ENCODE data around the gene OLFML2B.
A peak's percentile ranks its signal among the peaks of the same experiment; 100 is the strongest.
"Not testable (repeated sequence)": the region's sequence is repeated elsewhere in the genome, so short reads cannot be mapped to it uniquely, and the experiment has no call there.

Gene OLFML2B

GRCh38 chr1:162040001-162040400 lies 16.3 kb upstream of the OLFML2B start:
- H3K4me3 ChIP-seq (ENCODE audit: low read depth, low read length) = no peak overlapping the region
- DNase-seq (ENCODE audit: low read depth) = no peak

DNA sequence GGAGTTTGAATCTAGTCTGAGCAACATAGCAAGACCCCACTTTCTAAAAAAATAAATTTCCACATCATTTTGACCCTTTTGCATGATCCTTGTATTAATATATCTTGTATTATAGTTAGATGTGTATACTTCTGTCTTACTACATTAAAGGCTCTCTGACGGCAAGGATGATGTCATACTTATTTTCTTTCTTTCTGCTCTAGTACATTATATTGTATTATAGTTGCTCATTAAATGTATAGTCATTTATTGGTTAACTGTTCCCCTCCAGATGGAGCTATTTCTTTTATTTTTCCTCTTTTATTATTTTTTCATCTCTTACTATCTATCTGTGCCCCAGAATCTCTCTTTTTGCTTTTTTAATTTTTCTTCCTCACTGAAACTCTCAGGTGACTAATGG lies 15.0 kb upstream of the OLFML2B start:
- no peak overlapping the region for H3K4me3 ChIP-seq (ENCODE audit: low read depth, low read length)
- DNase-seq (ENCODE audit: low read depth) = no peak

- no peak for DNase-seq (ENCODE audit: low read depth)
Measured at GRCh38 chr1:162036163-162036562, 12.5 kb upstream of the OLFML2B start.

DNA sequence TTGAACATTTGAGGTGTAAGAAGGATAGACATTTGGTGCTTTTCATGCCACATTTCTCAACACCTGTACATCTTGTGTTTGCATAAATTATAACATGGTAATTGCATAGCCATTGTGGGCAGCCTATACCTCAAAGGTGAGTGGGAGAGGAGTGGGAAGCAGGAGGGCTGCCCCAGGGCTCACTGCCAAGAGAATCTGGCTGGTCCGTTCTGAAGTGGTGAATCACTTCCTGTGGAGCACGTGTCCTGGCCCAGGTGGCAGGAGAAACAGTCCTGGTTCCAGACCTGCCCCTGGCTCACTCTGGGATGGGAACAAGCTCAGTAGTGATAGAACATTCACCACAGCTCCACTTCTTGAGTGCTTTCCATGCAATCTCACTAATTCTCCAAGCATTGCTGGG lies 11.6 kb upstream of the OLFML2B start:
- no peak overlapping the region for H3K4me3 ChIP-seq (ENCODE audit: low read depth, low read length)
- DNase-seq (ENCODE audit: low read depth) = no peak

More at GRCh38 chr1:162036163-162036562, 12.5 kb upstream of the OLFML2B start:
- H3K4me3 ChIP-seq (ENCODE audit: low read depth, low read length) = no peak overlapping the region

DNA sequence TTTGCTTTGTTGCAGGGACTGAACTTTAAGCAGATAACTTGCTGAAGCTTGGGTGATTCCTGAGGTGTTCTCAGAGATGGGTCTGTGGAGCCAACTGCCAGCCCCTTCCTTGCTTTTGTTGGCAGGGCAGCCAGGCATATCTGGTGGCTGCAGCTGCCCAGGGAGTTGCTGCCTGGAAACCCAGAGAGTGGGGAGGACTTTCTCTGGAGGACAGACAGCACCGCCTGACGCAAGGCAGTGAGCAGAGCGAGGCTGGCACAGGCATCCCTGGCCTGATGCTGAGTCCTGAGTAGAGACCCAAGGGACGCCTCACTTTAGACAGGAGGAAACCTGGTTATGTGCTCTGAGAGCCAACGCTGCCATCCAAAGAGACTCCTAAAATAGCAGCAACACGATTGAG lies 9.8 kb upstream of the OLFML2B start:
- H3K4me3 ChIP-seq (ENCODE audit: low read depth, low read length) = no peak overlapping the region
- no peak for DNase-seq (ENCODE audit: low read depth)

GRCh38 chr1:162030759-162031280 lies 7.2 kb upstream of the OLFML2B start:
- H3K4me3 ChIP-seq (ENCODE audit: low read depth, low read length) = no peak overlapping the region
- no peak for DNase-seq (ENCODE audit: low read depth)

DNA sequence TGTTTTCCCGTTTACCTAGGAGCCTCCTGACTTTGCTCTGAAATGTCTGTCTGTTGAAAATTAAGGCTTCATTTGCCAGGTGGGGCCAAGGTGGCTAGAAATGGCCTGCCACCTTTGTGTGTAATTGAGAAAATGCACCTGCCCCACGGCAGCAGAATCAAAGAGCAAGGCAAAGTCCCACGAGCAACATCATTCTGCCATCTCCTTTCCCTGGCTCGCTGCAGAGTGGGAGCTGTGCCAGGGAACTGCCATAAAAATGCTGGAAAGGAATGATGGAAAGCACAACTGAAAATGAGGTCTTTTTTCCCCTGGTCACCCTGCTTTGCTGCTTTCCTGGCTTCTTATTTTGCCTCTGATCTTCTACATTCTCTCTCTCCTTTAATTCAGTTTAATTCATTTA lies 5.5 kb upstream of the OLFML2B start:
- DNase-seq (ENCODE audit: low read depth) = no peak
- H3K4me3 ChIP-seq (ENCODE audit: low read depth, low read length) = no peak overlapping the region

DNA sequence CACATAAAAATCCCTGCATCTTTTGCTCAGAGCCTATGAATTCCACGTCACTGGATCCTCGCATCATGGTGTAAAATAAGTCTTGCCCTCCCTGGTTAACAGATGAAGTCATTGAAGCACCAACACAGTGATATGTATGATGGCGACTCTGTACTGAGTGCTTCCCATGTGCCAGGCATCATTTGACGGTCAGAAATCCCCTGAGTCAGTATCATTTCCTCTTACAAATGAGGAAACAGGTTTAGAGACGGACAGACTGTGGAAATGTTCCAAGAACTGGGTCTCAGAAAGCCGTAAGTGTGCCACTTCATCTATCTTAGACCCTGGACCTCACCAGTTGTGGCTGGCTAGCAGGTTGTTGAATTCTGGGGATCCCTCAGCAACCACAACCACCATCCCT lies 5.1 kb upstream of the OLFML2B start:
- no peak overlapping the region for H3K4me3 ChIP-seq (ENCODE audit: low read depth, low read length)
- DNase-seq (ENCODE audit: low read depth) = no peak

- peak; percentile 86 for DNase-seq (ENCODE audit: low read depth)
- H3K4me3 ChIP-seq (ENCODE audit: low read depth, low read length) = no peak overlapping the region
Measured at GRCh38 chr1:162026881-162027280, 3.2 kb upstream of the OLFML2B start.

DNA sequence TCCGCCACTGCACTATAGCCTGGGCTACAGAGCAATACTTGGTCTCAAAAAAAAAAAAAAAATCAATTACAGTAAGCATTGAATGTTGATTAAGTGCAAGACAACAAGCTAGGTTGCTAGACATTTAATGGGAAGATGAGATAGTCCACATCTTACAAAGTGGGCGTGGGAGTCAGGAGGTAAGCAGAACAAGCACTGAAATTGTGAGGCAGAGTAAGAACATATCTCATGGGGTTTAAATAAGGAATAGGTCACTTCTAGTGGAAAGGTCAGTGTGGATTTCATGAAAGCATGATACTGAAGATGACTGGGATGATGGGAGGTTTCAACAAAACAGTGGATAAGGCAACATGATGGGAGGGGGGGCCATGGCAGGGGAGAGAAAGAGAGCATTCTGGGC lies 1.9 kb upstream of the OLFML2B start:
- no peak overlapping the region for H3K4me3 ChIP-seq (ENCODE audit: low read depth, low read length)
- DNase-seq (ENCODE audit: low read depth) = no peak

DNA sequence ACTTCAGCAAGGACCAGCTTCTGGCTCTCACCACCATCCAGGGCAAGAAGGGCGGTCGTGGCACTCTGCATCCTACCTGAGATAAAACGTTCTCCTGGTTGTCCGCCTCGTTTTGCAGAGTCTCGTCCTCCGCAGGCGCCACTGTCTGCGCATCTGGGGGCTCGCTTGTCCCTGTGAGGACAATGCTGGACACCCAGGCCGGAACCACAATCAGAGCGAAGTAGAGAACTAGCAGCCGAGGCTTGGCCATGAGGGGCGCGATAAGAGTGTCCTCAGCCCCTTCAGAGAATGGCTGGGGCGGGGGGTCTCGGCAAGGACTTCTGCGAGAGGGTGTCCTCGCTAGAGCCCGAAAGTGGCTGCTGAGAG lies 505 bp downstream of the OLFML2B start:
- no peak for DNase-seq (ENCODE audit: low read depth)
- peak overlapping the region; percentile 67 for H3K4me3 ChIP-seq (ENCODE audit: low read depth, low read length)

- no peak for DNase-seq (ENCODE audit: low read depth)
- peak overlapping the region; percentile 67 for H3K4me3 ChIP-seq (ENCODE audit: low read depth, low read length)
Measured at GRCh38 chr1:162022626-162023025, 1.0 kb downstream of the OLFML2B start.

- H3K4me3 ChIP-seq (ENCODE audit: low read depth, low read length) = peak overlapping the region; percentile 30
- no peak for DNase-seq (ENCODE audit: low read depth)
Measured at GRCh38 chr1:162021124-162021523, 2.5 kb downstream of the OLFML2B start.

DNA sequence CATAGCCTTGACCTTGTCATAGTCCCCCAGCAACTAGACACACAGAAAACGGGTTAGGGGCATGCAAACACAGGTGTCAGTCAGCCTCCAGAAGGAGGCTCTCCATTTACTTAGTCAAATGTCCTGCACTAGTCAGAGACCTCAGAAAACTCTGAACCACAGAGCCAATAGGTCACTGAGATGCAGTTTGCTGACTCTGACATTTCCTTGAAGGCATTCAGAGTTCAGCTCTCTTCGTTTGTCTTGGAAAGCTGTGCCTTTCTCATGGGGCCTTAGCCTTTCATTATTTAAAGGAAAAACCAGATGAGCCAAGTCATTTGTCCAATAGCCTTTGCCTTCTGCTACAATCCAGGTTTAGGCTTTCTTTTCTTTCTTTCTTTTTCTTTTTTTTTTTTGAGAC lies 3.5 kb downstream of the OLFML2B start:
- H3K4me3 ChIP-seq (ENCODE audit: low read depth, low read length) = no peak overlapping the region
- no peak for DNase-seq (ENCODE audit: low read depth)

DNA sequence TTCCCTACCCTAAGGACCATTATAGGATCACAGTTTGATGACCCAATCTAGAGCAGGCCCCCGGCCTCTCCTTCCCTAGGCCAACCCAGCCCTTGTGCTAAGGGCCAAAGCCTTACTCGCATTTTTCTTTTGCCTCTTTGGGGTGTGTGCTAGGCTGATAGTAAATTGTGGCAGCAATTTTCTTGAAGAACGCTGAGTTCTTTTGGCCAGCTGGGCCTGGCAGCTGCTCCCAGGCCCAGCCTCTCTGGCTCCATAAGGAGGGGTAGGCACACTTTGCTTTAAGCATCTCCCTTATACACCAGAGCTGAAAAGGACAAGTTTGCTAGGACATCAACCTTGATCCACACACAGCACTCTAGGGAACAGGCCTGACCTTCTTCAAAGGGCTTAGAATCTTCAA lies 4.2 kb downstream of the OLFML2B start:
- no peak for DNase-seq (ENCODE audit: low read depth)
- no peak overlapping the region for H3K4me3 ChIP-seq (ENCODE audit: low read depth, low read length)

DNA sequence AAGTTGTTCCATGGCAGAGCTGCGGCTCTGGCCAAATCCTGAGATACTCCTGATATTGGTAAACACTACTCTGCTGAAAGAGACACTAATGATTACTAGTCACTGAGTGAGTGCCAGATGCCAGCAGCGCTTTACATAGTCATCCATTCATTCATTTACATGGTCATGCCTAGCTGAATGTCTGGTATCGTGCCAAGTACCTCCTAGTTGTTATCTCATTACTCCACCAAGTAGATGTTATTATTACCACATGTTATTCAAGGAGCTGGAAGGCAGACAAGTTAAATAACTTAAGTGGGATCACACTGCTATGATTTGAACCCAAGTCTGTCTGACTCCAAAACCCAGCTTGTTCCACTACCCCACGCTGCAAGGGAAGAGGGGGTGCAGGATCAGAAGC lies 4.7 kb downstream of the OLFML2B start:
- DNase-seq (ENCODE audit: low read depth) = no peak
- H3K4me3 ChIP-seq (ENCODE audit: low read depth, low read length) = no peak overlapping the region

DNA sequence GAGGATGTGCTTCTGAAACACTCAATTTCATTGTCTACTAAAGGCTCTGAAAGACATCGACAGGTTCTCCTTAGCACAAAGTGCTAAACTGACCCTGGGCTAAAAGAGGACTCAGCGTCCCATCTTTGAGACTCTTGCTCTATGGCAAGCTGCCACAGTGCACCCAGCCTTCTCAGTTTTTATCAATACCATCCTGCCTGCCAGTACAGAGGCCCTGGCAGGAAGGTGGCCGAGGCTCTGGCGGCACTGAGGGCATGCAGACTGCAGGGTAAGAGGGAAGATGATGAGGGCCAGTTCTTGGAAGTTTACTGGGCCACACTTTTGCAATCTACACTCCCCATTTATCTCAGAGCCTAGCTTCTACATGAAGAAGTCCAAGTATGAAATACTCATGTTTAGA lies 5.3 kb downstream of the OLFML2B start:
- DNase-seq (ENCODE audit: low read depth) = no peak
- H3K4me3 ChIP-seq (ENCODE audit: low read depth, low read length) = no peak overlapping the region

DNA sequence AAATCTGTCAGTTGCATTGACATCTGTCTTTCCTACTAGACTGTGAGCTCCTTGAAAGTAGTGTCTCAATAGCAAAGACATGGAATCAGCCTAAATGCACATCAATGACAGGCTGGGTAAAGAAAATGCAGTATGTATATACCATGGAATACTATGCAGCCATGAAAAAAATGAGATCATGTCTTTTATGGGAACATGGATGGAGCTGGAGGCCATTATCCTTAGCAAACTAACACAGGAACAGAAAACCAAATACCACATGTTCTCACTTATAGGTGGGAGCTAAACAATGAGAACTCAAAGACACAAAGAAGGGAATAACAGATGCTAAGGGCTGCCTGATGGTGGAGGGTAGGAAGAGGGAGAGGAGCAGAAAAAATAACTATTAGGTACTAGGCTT lies 5.9 kb downstream of the OLFML2B start:
- H3K4me3 ChIP-seq (ENCODE audit: low read depth, low read length); DNase-seq (ENCODE audit: low read depth): not testable (repeated sequence)

GRCh38 chr1:162016631-162017030 lies 7.0 kb downstream of the OLFML2B start:
- no peak overlapping the region for H3K4me3 ChIP-seq (ENCODE audit: low read depth, low read length)
- no peak for DNase-seq (ENCODE audit: low read depth)

DNA sequence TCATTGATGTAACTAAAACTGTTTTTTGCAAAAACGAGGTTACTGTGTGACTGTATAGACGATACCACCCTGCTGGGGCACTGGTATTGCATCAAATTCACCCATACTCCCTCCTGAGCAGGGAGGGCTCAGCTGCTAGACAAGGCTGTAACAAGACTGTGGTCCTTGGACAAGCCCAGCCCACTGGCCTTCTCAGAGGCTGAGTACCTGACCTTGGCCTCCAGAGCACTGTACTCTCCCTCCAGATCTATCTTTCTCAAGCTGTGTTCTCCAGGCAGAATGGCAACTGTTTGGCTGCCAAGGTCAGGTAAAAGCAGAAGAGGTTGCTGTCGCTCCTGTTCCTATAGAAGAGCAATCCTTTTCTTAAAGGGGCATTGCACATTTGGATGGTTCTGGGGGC lies 8.5 kb downstream of the OLFML2B start:
- DNase-seq (ENCODE audit: low read depth) = no peak
- H3K4me3 ChIP-seq (ENCODE audit: low read depth, low read length) = no peak overlapping the region

DNA sequence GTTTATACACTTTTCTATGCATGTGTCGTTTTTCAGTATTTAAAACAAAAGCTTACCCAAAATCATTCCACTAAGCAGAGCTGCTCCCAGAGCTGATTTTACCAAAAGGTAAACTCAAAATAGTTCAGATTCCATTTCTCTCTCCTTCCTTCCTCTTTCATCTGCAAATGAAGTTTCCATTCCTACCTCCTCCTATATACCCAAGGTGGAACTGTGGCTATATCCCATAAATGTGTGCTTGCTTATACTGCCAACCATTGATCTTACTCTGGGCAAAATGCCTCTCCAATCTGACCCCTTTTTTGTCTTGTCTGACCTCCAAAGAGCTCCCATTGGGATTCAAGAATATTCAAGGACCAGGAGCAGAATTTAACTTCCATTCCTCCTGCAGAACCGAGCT lies 9.5 kb downstream of the OLFML2B start:
- no peak for DNase-seq (ENCODE audit: low read depth)

GRCh38 chr1:162013289-162013688 lies 10.4 kb downstream of the OLFML2B start:
- DNase-seq (ENCODE audit: low read depth) = no peak

More for the DNA sequence above, 9.5 kb downstream of the OLFML2B start:
- no peak overlapping the region for H3K4me3 ChIP-seq (ENCODE audit: low read depth, low read length)

More at GRCh38 chr1:162013289-162013688, 10.4 kb downstream of the OLFML2B start:
- H3K4me3 ChIP-seq (ENCODE audit: low read depth, low read length) = no peak overlapping the region
